Measurements from ENCODE around the gene PGAP2.

GRCh38 chr11:3781423-3781822, 26.9 kb upstream of the PGAP2 start:
- TF ChIP-seq, protein P1, sequence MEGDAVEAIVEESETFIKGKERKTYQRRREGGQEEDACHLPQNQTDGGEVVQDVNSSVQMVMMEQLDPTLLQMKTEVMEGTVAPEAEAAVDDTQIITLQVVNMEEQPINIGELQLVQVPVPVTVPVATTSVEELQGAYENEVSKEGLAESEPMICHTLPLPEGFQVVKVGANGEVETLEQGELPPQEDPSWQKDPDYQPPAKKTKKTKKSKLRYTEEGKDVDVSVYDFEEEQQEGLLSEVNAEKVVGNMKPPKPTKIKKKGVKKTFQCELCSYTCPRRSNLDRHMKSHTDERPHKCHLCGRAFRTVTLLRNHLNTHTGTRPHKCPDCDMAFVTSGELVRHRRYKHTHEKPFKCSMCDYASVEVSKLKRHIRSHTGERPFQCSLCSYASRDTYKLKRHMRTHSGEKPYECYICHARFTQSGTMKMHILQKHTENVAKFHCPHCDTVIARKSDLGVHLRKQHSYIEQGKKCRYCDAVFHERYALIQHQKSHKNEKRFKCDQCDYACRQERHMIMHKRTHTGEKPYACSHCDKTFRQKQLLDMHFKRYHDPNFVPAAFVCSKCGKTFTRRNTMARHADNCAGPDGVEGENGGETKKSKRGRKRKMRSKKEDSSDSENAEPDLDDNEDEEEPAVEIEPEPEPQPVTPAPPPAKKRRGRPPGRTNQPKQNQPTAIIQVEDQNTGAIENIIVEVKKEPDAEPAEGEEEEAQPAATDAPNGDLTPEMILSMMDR (IDR thresholded peaks at IDR 0.05; ENCODE audit: insufficient read depth, low read length) = no peak
- no peak for TF ChIP-seq POLR2AphosphoS5 (IDR thresholded peaks at IDR 0.05; ENCODE audit: low read depth)
